Stimulated activated CD4-positive, alpha-beta T cell treated with anti-CD3 and anti-CD28 coated beads, Interleukin-1b, Interleukin-23, amount 100 ng/mL, for 24 hours (primary cell): ENCODE measurements around the gene EAF1.
"Not testable (repeated sequence)": the region's sequence is repeated elsewhere in the genome, so short reads cannot be mapped to it uniquely, and the experiment has no call there.

Experiments used
- DNase-seq, 4 experiments: peaks; one replicate each; pipeline ENCODE4 v3.0.0-alpha.2; 2020; ENCODE audit warnings: low read depth in 4 of 4, low spot score in 1 of 4

EAF1 gene

DNA sequence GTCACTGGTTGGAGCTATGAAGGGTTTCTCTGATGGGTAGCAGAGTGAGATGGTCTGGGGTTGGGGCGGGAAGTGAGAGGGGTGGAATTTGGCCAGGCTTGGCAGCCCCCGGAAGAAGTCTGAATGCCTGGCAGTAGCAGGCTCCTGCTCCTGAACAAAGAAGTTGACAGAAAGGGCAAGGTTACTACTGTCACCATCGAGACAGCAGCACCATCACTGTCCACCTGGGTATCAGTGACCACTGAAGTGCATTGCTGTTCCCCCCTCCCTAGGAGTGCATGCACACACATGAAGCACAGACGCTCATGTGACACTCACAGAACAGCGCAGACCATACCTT, 51.2 kb downstream of the EAF1 start:
- no peak for DNase-seq

- no peak for DNase-seq
Measured at GRCh38 chr3:15479400-15480224, 52.2 kb downstream of the EAF1 start.

DNA sequence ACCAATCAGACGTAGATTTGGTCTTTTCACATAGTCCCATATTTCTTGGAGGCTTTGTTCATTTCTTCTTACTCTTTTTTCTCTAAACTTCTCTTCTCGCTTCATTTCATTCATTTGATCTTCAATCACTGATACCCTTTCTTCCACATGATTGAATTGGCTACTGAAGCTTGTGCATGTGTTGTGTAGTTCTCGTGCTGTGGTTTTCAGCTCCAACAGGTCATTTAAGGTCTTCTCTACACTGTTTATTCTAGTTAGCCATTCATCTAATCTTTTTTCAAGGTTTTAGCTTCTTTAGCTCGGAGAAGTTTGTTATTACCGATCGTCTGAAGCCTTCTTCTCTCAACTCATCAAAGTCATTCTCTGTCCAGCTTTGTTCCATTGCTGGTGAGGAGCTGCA, 57.2 kb downstream of the EAF1 start:
- not testable (repeated sequence) for DNase-seq

- DNase-seq = no peak
Measured at GRCh38 chr3:15486020-15486419, 58.6 kb downstream of the EAF1 start.

DNA sequence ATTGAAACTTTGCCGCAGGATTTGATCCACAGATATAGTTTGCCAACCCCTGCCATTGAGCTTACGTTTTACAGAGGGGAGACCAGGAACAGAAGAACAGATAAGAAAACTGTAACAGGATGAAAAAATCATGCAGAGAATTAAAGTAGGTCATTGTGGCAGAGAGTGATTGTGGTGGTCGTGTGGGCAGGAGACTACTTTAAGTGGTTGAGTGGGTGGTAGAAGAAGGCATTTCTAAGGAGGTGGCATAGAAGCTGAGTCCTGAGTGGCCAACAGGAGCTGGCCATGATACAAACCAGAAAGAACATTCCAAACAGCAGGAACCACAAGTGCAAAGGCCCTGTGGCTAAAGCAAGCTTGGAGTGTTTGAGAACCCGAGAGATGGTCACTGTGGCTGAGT, 59.6 kb downstream of the EAF1 start:
- DNase-seq = no peak

DNA sequence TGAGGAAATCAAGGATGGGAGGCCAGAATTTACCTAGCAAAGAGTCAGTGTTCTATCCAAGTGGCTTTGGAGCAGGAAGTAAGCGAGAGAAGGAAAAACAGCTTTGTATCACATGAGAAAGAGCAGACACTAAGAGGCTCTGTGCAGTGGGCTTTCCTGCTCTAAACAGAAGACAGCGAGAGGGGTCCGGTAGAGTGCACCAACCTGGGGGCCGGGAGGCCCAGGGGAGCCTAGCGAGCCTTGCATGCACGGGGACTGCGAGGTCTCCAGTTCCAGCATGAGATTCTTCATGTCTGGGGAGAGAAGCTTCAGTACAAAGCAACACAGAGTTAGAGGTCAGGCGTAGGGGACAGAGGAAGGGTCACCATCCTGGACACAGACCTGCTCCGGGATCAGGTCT, 60.6 kb downstream of the EAF1 start:
- DNase-seq = no peak

- DNase-seq = no peak
Measured at GRCh38 chr3:15490158-15490557, 62.8 kb downstream of the EAF1 start.

DNA sequence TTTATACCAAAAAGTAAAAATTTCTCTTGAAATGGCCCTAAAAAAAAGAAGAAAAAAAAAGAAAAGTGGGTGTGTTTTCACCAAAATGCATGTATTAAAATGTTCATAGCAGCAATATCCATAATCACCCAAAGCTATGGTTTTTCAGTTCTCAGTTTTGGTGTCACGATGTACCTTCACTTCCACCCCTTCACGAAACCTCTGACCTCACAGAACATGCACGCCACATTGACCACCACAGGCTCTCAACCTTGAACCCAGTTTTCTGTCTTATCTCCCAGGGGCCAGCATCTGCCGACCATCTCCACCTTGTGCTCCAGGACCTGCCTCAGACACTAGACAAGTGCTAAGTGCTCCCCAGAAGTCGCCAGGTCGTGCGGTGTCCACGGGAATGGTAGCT, 63.7 kb downstream of the EAF1 start:
- DNase-seq = no peak
